GM21423 (cell line): ENCODE measurements around the gene MTUS2.

Experiments used
- ATAC-seq: cut with Tn5 transposase; IDR thresholded peaks from one replicate; pipeline ENCODE4 v1.9.1; 2021; ENCODE audit warnings: mild to moderate bottlenecking, moderate library complexity; ENCODE audit not compliant: unreplicated experiment

MTUS2 gene

GRCh38 chr13:29103065-29103800 is 283.1 kb downstream of the MTUS2 start:
- no peak for ATAC-seq

- ATAC-seq, result no peak
Measured at GRCh38 chr13:29104461-29104860, 284.3 kb downstream of the MTUS2 start.

GRCh38 chr13:29105779-29106178 is 285.6 kb downstream of the MTUS2 start:
- ATAC-seq, result no peak

- ATAC-seq, result no peak
Measured at GRCh38 chr13:29106651-29107050, 286.5 kb downstream of the MTUS2 start.

- ATAC-seq, result no peak
Measured at GRCh38 chr13:29108068-29108786, 288.1 kb downstream of the MTUS2 start.

- no peak for ATAC-seq
Measured at GRCh38 chr13:29109987-29110386, 289.8 kb downstream of the MTUS2 start.

- no peak for ATAC-seq
Measured at GRCh38 chr13:29111446-29111845, 291.3 kb downstream of the MTUS2 start.

GRCh38 chr13:29115842-29116241 is 295.7 kb downstream of the MTUS2 start:
- no peak for ATAC-seq

- no peak for ATAC-seq
Measured at GRCh38 chr13:29117663-29118062, 297.5 kb downstream of the MTUS2 start.

- ATAC-seq, result no peak
Measured at GRCh38 chr13:29118471-29118870, 298.3 kb downstream of the MTUS2 start.

GRCh38 chr13:29125191-29125933 is 305.2 kb downstream of the MTUS2 start:
- ATAC-seq, result peak; percentile 66

GRCh38 chr13:29125934-29126424 is 305.8 kb downstream of the MTUS2 start:
- peak; percentile 61 for ATAC-seq

- ATAC-seq, result no peak
Measured at GRCh38 chr13:29129616-29130015, 309.5 kb downstream of the MTUS2 start.

- no peak for ATAC-seq
Measured at GRCh38 chr13:29131159-29131558, 311.0 kb downstream of the MTUS2 start.

- ATAC-seq, result no peak
Measured at GRCh38 chr13:29131881-29132668, 311.9 kb downstream of the MTUS2 start.

- ATAC-seq, result no peak
Measured at GRCh38 chr13:29136341-29136740, 316.2 kb downstream of the MTUS2 start.

- ATAC-seq, result no peak
Measured at GRCh38 chr13:29137016-29137415, 316.9 kb downstream of the MTUS2 start.

- ATAC-seq, result no peak
Measured at GRCh38 chr13:29137995-29138394, 317.9 kb downstream of the MTUS2 start.

- ATAC-seq, result no peak
Measured at GRCh38 chr13:29140277-29140676, 320.1 kb downstream of the MTUS2 start.

GRCh38 chr13:29143847-29144246 is 323.7 kb downstream of the MTUS2 start:
- ATAC-seq, result no peak

GRCh38 chr13:29154390-29154789 is 334.3 kb downstream of the MTUS2 start:
- ATAC-seq, result no peak
